Sigmoid colon (tissue), 3 donors: ENCODE measurements around the gene TERB2.
"Not testable (repeated sequence)": the region's sequence is repeated elsewhere in the genome, so short reads cannot be mapped to it uniquely, and the experiment has no call there.

Experiments
- CTCF ChIP-seq, 4 experiments: fragments of 450-650 bp in 3 of 4; fragments of 200-600 bp in 1 of 4; IDR thresholded peaks; one replicate each; pipeline ENCODE4 v1.5.1; 2016 to 2019; ENCODE audit warnings: antibody characterized with exemption in 4 of 4, mild to moderate bottlenecking in 3 of 4, moderate library complexity in 2 of 4
- POLR2A ChIP-seq, 2 donors: fragments of 450-650 bp; IDR thresholded peaks; one replicate each; pipeline ENCODE4 v1.6.1; 2016; ENCODE audit warnings: antibody characterized with exemption in 2 of 2, mild to moderate bottlenecking in 2 of 2, moderate library complexity in 2 of 2

- not testable (repeated sequence) for TF ChIP-seq CTCF, POLR2A (IDR thresholded peaks at IDR 0.05)
These were observed 44.3 kb upstream of the TERB2 start for GRCh38 chr15:44912186-44912585.
